NOMO-1 treated with DMSO at 0.1 percent for 48 hours (cell line): ENCODE results near the gene PACRG.

Experiments
- DNase-seq: peaks from one replicate; lab custom pipeline; 2025; ENCODE audit not compliant: unreplicated experiment; lab: John Stamatoyannopoulos, UW

The PACRG gene

DNA sequence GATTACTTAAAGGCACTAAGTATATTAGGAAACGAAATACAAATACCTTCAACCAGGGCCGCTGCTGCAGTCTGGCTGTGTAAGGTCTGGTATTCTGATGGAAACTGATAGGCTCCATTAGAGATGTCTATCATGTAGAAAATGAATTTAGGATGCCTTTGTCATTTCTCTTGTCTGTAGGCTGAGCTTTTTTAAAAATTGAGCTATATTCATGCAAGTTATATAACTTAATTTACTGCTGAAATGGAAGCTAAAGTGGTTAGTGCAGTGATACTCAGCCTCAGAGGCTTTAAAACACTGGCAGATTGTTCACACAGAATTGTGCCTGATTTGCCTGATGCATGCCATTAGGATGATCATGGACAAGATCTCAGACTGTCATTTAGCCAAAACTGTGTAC lies 400.6 kb downstream of the PACRG start:
- no peak for DNase-seq

DNA sequence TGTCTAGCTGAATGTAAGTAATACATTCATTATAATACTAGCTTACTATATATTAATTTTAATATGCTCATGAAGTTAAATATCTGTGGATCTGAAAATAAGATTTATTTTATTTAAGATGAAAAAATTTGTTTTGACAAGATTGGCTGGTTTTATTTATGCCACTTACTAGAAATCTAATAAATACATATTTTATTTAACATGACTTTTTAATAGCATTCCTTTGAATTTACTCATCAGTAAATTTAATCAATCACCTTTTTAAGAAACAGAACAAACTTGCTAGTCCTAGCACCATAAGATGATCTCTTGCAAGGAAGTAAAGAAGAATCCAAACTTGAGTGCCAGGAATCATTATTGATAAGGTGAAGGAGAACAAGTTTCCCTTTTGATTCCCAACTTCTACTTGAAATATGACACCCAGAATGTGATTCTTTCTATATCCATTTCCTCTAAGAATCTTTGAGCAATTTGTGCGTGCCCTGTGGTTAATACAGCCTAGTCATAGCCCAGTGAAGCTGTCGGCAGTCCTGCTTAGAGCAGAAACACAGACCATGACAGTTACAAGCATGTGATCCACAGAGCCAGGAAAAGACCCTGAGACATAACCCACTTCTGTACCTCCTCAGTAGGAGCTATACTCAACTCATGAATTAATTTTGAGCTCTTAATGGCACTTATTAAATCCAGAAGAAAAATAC lies 404.4 kb downstream of the PACRG start:
- no peak for DNase-seq

DNA sequence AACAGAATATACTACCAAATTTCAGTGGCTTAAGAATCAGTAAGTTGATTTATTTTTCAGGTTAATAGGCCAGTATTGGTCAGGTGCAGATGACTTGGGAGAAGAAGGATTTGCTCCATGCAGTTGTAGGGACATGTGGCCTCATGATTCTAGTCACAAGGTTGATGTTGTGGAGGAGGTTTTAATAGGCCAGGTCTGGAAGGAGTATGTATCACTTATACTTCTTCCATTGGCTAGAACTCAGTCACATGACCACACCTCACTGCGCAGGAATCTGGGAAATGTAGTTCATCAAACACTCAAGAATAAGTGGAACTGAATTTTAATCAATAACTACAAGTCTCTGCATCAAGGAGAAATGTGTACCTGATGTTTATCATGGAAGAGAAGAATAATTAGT lies 405.2 kb downstream of the PACRG start:
- DNase-seq: no peak

DNA sequence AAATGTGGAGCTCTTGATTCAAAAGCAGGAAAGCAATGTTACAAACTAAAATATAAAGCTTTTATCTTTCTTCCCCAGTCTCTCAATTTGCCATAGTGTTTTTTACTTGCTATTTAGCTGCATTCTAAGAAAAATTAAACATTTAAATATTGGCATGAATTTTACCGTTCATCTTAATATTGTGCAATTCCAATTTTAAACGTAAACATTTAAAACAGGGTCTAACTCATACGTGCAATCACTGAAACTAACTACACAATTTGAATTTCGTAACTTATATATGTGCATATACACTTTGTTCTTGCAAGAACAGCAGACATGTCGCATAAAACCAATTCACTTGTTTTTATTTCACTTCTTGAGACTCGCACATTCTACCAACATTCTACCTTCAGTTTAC lies 405.9 kb downstream of the PACRG start:
- DNase-seq: no peak

DNA sequence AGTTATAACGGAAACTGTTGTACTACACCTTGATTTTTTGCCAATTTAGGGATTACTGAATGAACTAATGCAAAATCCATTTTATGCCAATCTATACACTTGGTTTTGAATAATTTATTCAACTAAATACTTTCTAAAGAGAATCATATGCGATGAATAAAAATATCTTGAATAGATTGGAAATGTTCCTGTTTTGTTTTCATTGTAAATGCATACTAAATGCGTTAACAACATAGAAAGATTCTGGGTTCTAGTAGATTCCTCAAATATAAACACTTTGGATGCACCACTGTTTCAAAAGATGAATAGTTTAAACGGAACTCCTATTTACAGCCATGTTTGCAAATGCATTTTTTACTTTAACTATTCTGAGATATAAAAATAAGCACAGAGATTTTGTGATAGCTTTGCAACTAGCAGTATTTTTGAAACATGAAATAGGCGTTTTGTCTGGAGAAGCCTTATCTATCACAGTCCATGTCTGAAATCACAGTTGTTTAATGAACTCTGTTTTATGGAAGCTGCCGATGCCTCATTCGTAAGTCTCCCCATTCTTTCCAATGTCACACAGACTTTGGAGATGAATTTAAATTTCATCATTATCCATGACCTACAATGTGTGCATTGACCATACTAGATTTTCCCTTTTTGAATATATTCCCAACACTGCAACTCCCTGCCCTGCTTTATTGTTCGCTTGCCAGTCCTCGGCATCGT lies 409.1 kb downstream of the PACRG start:
- DNase-seq: no peak

DNA sequence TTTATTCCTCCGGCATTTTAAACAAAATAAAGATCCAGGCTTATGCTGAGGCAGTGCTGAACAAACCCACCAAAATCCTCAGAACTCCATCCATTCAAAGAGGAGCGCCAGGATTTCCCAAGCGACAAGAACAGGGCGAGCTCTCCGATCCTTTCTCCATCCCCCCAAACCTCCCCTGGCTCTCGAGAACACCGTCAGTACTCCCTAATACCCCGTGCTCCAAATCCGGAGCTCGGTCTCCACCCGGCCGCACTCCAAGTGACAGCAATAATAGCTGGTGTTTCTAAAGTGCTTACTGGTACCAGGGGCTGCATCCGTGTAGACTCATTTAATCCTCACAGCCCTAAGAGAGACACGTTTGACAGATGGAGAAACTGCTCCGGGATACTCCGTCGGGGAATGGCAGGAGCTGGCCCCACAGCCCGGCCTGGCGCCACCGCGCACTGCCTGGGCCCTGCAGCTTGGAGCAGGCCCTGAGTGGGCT lies 409.7 kb downstream of the PACRG start:
- DNase-seq: no peak

DNA sequence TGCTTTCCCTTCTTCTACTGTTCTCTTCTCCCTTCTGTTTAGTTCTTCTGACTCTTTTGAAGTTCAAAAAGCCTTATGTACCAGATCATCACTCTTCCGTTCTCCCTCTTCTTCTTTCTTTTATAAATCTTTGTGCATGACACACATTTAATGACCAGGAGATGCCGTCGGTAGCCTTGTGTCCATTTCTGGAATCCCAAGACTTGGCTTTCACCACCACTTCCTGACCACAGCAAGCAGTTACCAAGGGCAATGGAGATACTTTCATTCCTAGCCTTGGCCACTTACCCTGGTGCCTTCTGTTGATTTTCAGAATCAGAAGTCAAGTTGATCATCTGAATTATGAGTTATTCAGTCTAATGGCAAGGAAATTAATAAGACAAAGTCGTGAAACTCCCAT lies 418.3 kb downstream of the PACRG start:
- no peak for DNase-seq

DNA sequence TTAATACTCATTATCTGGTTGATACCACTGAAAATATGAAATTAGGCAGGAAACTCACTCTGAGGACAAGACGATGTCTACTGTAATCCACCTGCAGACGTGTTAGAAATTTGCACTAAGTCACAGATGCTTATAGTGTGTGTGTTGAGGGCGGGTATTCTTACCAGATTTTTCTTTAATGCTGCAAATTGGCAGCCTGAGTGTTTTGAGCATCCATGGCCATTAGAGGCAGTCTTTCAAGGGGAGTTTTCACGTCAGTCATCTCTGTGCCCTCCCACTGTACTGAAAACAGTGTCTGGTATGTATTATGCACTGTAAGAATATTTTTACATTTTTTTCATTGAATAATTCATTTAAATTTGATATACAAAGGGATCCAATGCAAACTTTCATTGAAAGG lies 420.2 kb downstream of the PACRG start:
- DNase-seq: no peak

DNA sequence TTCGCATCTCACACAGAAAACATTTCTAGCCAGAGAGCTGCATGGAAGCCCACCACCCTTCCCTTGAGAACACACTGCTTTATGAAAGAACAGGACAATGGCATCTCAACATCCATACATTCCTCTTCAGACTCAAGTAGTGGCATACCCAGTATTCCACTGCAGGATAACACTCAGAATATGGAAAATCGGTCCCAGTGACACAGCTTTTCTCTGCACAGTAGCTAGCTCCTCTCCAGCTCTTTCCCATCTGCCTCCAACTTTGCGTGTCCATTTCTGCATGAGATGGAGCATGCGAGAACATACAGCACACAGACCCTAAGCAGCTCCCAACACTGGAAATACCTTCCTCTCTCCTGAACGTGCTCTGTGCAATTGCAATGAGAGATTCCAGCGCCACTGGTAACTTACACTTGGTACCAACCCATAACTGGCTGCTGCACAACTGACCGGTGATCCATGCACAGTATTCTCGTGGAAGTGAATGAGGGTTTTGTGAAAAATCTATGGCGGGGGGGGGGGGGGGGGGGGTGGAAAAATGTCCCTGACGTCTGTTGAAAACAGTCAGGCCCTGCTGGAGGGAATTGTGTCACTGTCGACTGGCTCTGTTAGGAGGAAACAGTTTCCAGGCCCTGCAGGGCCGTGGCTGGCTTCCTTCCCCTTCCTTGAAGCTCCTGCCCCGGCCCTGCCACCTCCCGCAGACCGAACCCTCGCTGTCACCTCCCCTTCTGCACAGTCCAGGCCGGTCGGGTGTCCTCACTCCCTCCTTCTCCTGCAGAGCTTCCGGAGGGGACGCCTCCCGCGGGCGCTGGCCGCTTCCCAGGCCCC lies 420.9 kb downstream of the PACRG start:
- DNase-seq: no peak

DNA sequence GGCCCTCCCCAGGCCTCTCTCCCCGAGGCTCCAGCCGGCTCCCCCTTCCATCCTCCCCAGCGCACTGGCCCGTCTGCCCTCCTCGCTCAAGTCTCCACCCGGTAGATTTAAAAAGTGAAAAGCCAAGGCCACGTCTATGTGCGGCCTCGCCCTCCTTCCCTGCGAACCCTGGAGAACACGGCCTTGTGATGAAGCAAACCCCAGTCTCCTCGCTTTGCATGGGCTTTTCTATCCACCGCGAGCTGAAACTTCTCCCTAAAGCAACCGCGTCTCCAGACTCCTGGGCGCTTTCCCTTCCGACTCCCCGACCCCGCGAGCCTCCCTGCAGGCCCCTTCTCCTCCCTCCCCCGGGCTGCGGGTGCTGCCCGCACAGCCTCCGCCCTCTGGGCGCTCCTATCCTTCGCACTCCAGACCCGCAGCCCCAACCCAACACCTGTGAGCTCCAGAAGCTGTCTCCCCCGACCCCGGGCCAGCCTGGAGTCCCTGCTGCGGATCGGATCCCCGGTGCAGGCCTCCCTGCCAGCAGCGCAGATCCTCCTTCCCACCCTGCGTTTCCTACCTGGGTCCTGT lies 421.6 kb downstream of the PACRG start:
- DNase-seq: no peak

DNA sequence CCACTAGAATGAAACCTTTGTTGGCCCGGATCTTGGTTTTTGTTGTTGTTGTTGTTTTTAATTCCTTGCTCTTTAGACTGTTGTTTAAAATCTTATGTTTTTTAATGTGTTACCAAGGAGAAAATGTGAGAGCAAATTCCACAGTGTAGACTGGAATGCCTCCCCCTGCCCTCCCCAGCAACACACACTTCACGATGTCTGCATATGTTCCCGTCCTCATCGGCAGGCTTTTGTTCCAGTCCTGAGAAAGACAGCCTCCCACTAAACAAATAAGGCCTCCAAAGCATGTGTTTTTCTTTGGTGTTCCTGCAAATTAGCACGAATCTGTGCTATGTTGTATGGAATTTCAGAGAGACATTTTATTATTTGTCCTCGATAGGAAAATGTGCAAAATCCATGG lies 423.4 kb downstream of the PACRG start:
- DNase-seq: no peak

DNA sequence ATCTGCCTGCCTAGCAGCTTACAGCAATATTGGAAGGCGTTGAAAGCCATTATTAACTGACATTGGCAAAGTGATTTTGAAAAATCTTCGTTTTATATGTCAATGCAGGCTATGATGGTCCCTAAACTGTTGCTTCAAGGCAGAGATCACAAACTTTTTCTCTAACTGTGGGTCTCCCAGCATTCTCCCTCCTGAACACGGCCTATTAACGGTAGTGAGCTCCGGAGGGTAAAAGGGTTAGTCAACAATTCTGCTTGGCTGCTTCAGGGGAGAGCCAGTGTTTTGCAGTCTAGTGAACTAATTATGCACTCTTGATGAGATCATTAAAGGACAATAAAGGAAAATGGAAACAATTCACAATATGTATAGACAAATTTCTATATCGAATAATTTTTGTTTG lies 424.9 kb downstream of the PACRG start:
- no peak for DNase-seq

DNA sequence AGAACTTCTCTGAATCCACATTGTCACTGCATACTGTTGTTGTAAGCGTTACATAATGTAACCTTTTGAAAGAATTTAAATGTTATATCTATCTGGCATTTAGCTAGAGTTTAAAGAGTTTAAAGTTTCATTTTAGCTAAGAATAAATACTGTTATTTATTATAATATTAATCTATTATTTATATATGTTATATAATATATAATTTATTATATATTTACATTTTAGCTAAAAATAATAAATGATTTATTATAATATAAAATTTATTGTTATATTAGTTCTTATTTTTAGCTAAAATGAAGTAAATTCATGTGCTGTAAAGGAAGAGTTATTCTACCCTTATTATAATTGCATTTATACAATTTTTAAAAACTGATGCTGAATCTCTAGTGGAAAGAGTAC lies 431.3 kb downstream of the PACRG start:
- DNase-seq: no peak

DNA sequence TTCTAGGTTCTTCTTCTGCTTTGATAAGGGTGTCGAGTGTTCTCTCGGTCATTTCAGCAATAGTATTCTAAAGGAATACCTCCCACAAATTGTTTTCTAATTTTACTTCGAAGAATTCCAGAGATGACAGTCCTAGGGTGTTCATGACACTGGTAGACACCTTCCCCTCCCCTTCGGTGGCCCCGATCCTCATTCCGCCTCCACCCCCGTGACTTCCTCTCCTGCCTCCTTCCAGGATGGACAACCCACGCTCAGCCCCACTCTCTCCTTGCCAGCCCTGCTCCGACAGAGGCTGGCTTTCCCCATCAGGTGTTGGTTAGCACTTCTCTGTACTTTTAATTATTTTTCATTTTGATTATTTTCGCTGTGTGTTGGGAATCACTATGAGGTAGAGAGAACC lies 431.9 kb downstream of the PACRG start:
- DNase-seq: no peak

DNA sequence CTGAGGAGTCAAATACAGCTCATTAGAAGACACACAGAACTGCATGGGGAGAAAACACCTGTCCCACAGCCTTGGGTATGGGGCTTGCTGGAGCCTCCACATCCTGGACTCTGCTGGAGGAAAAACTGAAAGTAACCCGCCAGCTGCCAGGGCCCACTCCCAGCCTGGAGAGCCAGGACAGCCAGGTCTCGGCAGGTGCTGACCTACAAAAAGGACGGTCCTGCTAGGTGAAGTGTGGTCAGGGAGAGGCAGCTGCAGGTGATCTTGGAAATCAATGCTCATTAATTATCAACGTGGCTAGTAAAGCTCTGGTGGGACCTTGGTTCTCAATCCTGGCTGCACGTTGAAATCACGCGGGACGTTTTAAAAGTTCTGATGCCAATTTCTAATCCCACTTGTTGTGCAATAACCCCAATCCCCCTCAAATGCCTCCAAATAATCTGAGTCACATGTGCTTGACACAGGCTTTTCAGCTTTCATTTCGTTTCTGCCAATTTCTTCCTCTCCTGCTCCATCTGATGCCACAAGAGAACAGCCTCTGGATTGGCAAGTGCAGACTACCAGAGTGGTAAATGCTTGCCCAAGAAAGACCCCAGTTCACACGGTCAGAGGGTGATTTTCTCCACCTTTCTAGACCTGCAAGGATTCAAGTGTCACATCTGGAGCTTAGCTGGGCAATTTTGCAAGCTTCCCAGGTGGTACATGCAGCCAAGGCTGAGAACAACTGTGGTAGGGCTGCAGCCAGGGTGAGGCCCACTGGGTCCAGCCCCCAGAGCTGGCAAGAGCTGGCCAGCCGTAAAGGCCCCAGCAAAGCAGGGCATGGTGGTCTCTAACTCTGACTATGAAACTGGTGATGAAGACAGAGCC lies 434.5 kb downstream of the PACRG start:
- DNase-seq: no peak

DNA sequence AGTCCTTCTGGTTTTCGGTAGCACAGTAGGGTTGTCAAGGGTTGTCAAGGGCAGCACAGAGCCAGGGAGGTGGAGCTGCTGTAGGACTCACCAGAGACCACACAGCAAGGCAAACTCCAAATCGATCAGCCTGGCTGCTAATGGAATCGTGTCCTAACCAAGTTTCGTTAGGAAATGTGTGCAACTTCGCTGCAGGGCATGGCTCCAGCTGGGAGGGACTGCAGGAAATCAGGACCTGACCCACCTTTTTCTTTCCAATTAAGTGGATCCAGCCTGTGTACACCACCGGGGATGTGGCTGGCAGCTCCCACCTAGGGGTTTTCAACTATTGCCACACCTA lies 435.1 kb downstream of the PACRG start:
- DNase-seq: no peak

DNA sequence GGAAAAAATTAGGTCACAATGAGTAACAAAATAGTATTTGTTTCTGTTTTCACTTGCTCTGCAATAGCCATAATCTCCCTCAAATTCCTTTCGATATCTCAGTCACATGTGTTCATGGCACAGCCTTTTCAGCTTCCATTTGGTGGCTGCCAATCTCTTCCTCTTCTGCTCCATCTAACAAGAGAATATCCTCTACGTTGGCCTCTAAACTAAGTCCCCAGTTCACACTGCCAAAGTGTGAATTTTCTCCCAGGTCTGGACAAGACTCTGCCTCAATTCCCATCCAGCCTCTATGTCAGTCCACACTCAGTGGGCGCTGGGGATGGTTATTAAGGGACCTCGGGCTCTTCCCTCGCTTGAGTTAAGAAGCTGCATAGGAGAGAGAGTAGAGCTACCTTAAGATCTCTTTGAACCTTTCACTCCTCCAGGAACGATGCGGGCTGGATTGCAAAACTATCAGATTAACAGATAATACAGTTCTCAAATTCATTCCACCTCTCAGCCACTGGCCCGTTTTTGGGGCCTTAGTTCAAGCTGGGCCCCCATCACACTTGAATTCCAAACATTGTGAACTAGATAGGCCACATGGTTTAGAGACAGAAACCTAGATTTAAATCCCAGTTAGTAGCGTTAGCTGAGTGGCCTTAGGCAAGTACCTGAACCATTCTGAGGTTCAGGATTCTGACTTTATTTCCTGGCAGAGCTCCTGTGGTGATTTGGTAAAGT lies 436.6 kb downstream of the PACRG start:
- DNase-seq: no peak

DNA sequence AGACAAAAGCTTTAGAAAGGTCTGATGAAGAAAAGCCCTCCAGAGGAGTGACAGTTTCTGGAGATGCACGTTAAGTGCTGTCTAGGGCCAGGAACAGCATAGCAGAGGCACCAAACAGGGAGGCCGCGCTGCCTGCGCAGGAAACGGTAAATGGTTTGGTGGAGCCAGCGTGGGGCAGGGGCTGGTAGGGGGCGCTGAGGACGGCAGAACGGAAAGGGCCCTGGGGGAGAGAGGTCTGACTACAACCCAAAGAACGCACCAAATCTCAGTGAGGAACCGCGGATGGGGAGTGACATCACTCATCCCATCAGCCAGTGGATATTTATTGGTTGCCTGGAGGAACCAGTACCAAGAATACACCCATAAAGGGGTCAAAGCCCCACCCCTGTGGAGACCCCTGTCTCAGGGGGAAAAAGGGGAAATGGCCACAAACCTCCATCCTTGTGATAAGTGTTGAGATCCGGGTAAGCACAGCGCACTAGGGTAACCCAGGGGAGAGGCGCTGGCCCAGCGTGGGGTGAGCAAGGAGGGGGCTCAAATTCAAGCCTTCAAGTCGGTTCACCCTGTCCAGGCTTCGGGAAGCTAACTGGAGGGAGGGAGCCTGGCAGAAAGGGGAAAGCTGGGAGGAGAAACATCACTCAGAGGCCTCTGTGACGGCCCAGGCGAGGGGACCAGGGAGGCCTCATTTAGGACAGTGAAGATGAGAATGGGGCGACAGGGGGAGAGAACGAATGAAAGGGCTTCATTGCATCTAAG lies 437.6 kb downstream of the PACRG start:
- no peak for DNase-seq

DNA sequence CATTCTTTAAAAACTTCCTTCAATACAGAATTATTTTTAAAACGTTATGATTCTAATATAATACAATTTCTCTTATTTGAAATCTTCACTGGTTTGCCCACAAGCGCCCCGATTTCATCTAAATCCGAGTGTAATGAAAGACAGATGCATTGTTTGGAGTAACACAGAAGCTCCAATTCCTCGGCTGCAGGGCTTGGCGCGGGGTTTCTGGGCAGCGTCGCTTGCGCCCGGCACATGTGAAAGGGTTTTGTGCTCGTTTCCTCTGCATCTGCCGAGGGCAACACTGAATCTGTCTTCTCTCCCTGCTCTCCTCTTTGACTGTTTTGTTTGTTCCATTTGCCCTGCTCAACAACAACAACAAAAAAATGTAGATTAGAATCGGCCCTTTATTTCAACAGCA lies 438.1 kb downstream of the PACRG start:
- DNase-seq: no peak
